ENCODE results near the gene FLYWCH2. TPM values are rescaled to one million over a fixed set of nuclear protein-coding genes. Genes with fewer than 3 reads are reported as not detected.

The FLYWCH2 gene
- total and polyA plus RNA-seq, 9 of the 15 experiments (the other 6 are each of a cell fraction or from before 2014, with no cell fraction given) = 0.70 to 55.5 (median 7.6) TPM

GRCh38 chr16:2867987-2868789 is 14.8 kb upstream of the FLYWCH2 start (continued):
- peak; percentile 85 for TF ChIP-seq ZNF644 (tag; IDR thresholded peaks at IDR 0.05; ENCODE audit: low read depth)
- peak; percentile 72; the same call in 1 of the 2 replicates for TF ChIP-seq GATAD2A (IDR thresholded peaks at IDR 0.05)
- TF ChIP-seq, protein P1, sequence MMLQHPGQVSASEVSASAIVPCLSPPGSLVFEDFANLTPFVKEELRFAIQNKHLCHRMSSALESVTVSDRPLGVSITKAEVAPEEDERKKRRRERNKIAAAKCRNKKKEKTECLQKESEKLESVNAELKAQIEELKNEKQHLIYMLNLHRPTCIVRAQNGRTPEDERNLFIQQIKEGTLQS (IDR thresholded peaks at IDR 0.05) = peak; percentile 32; the same call in 1 of the 2 replicates
- TF ChIP-seq, protein P1 (CRISPR knock-in tag; conservative IDR thresholded peaks at IDR 0.05) = 0 out of 2 replicates have a peak, but pooled peaks have one; percentile 15
- peak; percentile 86; the same call in 1 of the 2 replicates for TF ChIP-seq KLF13 (tag; IDR thresholded peaks at IDR 0.05; ENCODE audit: borderline replicate concordance, low read depth)
- peak; percentile 99 for TF ChIP-seq SIN3B (IDR thresholded peaks at IDR 0.05; ENCODE audit: low read depth)
- TF ChIP-seq POLR2G (IDR thresholded peaks at IDR 0.05; ENCODE audit: low read depth, low read length) = peak; percentile 96
- TF ChIP-seq ZNF695 (CRISPR knock-in tag; IDR thresholded peaks at IDR 0.05) = no peak
- peak; percentile 50; the same call in 1 of the 2 replicates for TF ChIP-seq NCOR1 (IDR thresholded peaks at IDR 0.05)
- 0 out of 2 replicates have a peak, but pooled peaks have one; percentile 25 for TF ChIP-seq CAMTA2 (CRISPR knock-in tag; conservative IDR thresholded peaks at IDR 0.05)
- TF ChIP-seq YBX1 (IDR thresholded peaks at IDR 0.05) = no peak
- TF ChIP-seq, protein P2, sequence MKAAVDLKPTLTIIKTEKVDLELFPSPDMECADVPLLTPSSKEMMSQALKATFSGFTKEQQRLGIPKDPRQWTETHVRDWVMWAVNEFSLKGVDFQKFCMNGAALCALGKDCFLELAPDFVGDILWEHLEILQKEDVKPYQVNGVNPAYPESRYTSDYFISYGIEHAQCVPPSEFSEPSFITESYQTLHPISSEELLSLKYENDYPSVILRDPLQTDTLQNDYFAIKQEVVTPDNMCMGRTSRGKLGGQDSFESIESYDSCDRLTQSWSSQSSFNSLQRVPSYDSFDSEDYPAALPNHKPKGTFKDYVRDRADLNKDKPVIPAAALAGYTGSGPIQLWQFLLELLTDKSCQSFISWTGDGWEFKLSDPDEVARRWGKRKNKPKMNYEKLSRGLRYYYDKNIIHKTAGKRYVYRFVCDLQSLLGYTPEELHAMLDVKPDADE (conservative IDR thresholded peaks at IDR 0.05; ENCODE audit: control insufficient read depth, low read depth, low read length) = peak; percentile 76; the same call in 1 of the 2 replicates
- TF ChIP-seq FOXJ2 (tag; IDR thresholded peaks at IDR 0.05) = peak; percentile 73
- peak in 1 of 2 experiments; percentile 77; a peak in 2 of 4 replicates for TF ChIP-seq TRIM24 (IDR thresholded peaks at IDR 0.05)
- TF ChIP-seq TCF7 (IDR thresholded peaks at IDR 0.05; ENCODE audit: borderline replicate concordance) = no peak; the same call in 1 of the 2 replicates
- TF ChIP-seq, protein P3, sequence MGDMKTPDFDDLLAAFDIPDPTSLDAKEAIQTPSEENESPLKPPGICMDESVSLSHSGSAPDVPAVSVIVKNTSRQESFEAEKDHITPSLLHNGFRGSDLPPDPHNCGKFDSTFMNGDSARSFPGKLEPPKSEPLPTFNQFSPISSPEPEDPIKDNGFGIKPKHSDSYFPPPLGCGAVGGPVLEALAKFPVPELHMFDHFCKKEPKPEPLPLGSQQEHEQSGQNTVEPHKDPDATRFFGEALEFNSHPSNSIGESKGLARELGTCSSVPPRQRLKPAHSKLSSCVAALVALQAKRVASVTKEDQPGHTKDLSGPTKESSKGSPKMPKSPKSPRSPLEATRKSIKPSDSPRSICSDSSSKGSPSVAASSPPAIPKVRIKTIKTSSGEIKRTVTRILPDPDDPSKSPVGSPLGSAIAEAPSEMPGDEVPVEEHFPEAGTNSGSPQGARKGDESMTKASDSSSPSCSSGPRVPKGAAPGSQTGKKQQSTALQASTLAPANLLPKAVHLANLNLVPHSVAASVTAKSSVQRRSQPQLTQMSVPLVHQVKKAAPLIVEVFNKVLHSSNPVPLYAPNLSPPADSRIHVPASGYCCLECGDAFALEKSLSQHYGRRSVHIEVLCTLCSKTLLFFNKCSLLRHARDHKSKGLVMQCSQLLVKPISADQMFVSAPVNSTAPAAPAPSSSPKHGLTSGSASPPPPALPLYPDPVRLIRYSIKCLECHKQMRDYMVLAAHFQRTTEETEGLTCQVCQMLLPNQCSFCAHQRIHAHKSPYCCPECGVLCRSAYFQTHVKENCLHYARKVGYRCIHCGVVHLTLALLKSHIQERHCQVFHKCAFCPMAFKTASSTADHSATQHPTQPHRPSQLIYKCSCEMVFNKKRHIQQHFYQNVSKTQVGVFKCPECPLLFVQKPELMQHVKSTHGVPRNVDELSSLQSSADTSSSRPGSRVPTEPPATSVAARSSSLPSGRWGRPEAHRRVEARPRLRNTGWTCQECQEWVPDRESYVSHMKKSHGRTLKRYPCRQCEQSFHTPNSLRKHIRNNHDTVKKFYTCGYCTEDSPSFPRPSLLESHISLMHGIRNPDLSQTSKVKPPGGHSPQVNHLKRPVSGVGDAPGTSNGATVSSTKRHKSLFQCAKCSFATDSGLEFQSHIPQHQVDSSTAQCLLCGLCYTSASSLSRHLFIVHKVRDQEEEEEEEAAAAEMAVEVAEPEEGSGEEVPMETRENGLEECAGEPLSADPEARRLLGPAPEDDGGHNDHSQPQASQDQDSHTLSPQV (IDR thresholded peaks at IDR 0.05) = peak; percentile 98
- TF ChIP-seq ZNF263 (CRISPR knock-in tag; IDR thresholded peaks at IDR 0.05; ENCODE audit: borderline replicate concordance) = peak; percentile 60; the same call in 1 of the 2 replicates
- TF ChIP-seq DDX20 (tag; IDR thresholded peaks at IDR 0.05; ENCODE audit: low read depth) = peak; percentile 75
- peak; percentile 90 for TF ChIP-seq SUPT5H (IDR thresholded peaks at IDR 0.05)
